Endothelial cell (in vitro differentiated cells): Measurements from ENCODE around the gene SMIM28. TPM values are rescaled to one million over a fixed set of nuclear protein-coding genes. Genes with fewer than 3 reads are reported as not detected.
A peak's percentile ranks its signal among the peaks of the same experiment; 100 is the strongest.

ENCODE experiments used
- DNase-seq: peaks from one replicate; pipeline ENCODE4 v3.0.0; 2021; ENCODE audit warnings: low spot score
- H3K27ac Mint-ChIP-seq: one replicate; pipeline ENCODE4 v1.8.0; 2021; ENCODE audit warnings: mixed read lengths, inconsistent platforms; ENCODE audit not compliant: unreplicated experiment
- H3K27me3 Mint-ChIP-seq: one replicate; pipeline ENCODE4 v1.8.0; 2021; ENCODE audit warnings: mild to moderate bottlenecking, moderate library complexity, mixed read lengths, inconsistent platforms; ENCODE audit not compliant: unreplicated experiment
- H3K36me3 Mint-ChIP-seq: one replicate; pipeline ENCODE4 v1.8.0; 2021; ENCODE audit warnings: mild to moderate bottlenecking, low read depth, mixed read lengths, inconsistent platforms; ENCODE audit not compliant: unreplicated experiment
- H3K4me1 Mint-ChIP-seq: one replicate; pipeline ENCODE4 v1.8.0; 2021; ENCODE audit warnings: mild to moderate bottlenecking, mixed read lengths, inconsistent platforms; ENCODE audit not compliant: unreplicated experiment
- H3K4me3 Mint-ChIP-seq: one replicate; pipeline ENCODE4 v1.8.0; 2021; ENCODE audit warnings: mild to moderate bottlenecking, mixed read lengths, inconsistent platforms; ENCODE audit not compliant: unreplicated experiment
- H3K9me3 Mint-ChIP-seq: one replicate; pipeline ENCODE4 v1.8.0; 2021; ENCODE audit warnings: mixed read lengths, inconsistent platforms; ENCODE audit not compliant: unreplicated experiment
- total RNA-seq: library from RNA; stranded (reverse); fragmentation: NEBNext Ultra II Directional; extraction: Animal tissue kit (Norgen Biotek cat#: 25700); gene quantifications from one replicate; pipeline ENCODE4 v1.2.1, GENCODE V29; 2021; ENCODE audit not compliant: unreplicated experiment
- TF ChIP-seq, protein P1 (sequence below): fragments of 200-600 bp; sonication (generic); IDR thresholded peaks from one replicate; pipeline ENCODE4 v1.5.0; 2021; ENCODE audit warnings: antibody characterized with exemption; ENCODE audit not compliant: unreplicated experiment

The SMIM28 gene
- total RNA-seq, 1 donor from 2014 or later, result not detected

DNA sequence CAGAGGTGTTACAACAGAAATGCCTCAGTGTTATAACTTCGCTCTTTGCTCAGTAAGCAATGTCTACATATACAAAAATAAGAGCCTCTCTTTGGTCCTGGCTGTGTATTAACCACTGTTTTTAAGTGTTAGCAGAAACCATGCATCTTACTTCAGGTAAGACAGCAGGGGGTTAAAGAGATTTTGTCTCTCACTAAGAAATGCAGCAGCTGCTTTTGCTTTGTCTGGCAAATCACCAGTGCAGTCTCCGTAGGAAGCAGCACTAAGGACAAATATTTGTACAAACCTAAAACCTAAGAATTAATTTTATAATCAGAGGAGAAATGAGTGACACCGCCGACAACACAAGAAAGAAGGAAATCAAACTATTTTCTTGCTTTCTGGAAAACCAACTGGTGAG is 758 bp downstream of the SMIM28 start:
- DNase-seq, result no peak
- Mint-ChIP-seq H3K4me3 (no peak overlapping the region), H3K36me3 (no peaks in the 10 kb centered on the region), H3K4me1 (no peaks in the 10 kb centered on the region), H3K27me3 (peaks cover 3% of the 10 kb centered on the region), H3K9me3 (no peaks in the 10 kb centered on the region), H3K27ac (no peak overlapping the region)
- TF ChIP-seq, protein P1, sequence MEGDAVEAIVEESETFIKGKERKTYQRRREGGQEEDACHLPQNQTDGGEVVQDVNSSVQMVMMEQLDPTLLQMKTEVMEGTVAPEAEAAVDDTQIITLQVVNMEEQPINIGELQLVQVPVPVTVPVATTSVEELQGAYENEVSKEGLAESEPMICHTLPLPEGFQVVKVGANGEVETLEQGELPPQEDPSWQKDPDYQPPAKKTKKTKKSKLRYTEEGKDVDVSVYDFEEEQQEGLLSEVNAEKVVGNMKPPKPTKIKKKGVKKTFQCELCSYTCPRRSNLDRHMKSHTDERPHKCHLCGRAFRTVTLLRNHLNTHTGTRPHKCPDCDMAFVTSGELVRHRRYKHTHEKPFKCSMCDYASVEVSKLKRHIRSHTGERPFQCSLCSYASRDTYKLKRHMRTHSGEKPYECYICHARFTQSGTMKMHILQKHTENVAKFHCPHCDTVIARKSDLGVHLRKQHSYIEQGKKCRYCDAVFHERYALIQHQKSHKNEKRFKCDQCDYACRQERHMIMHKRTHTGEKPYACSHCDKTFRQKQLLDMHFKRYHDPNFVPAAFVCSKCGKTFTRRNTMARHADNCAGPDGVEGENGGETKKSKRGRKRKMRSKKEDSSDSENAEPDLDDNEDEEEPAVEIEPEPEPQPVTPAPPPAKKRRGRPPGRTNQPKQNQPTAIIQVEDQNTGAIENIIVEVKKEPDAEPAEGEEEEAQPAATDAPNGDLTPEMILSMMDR, result no peak

DNA sequence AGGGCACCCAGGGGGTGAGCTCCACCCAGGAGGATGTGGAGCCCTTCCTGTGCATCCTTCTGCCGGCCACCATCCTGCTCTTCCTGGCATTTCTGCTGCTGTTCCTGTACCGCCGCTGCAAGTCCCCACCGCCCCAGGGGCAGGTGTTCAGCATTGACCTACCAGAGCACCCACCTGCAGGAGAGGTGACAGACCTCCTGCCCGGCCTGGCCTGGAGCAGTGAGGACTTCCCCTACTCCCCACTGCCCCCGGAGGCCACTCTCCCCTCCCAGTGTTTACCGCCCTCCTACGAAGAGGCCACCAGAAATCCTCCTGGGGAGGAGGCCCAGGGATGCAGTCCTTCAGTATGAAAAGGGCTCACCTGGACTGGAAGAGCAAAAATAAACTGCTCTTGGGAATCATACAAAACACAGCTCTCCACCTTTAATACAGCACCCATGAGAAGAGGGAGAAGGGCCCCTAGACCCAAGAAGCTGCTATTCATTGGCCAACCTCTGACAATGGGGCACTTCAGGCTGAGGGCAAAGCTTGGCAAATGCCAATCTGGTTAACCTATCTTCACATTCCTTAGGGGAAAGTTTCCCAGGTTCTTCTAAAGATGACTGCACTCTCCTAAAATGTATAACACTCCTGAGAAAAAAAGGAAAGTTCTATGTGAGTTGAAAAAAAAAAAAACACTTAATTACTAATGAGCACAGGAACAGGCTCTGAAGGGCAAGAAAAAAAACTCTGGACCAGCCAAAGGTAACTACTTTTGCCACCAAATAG is 5.0 kb downstream of the SMIM28 start:
- H3K27me3 Mint-ChIP-seq, result no peaks in the 10 kb centered on the region
- no peaks in the 10 kb centered on the region for H3K36me3 Mint-ChIP-seq
- no peaks in the 10 kb centered on the region for H3K9me3 Mint-ChIP-seq
- H3K4me1 Mint-ChIP-seq, result no peaks in the 10 kb centered on the region
- H3K4me3 Mint-ChIP-seq, result no peak overlapping the region
- no peak overlapping the region for H3K27ac Mint-ChIP-seq
- TF ChIP-seq, protein P1, result no peak
- peak; percentile 11 for DNase-seq

DNA sequence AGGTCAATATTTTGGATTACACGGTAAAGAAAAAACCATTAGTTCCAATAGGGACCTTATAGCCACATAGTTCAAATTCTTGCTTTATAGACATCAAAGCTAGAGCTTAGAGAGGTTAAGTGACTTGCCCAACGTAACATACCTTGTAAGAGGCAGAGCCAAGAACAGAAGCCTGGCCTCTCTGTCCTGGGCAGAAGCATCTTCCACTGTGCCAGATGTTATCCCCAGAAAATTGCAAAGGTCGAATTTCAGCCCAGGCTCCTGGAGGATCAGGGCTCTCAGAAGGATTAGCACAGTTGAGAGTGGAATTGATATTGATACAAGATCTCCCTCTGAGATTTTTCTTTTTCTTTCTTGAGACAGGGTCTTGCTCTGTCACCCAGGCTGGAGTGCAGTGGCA is 6.1 kb downstream of the SMIM28 start:
- no peak for DNase-seq
- H3K27me3 Mint-ChIP-seq, result no peaks in the 10 kb centered on the region
- H3K9me3 Mint-ChIP-seq, result no peaks in the 10 kb centered on the region
- H3K27ac Mint-ChIP-seq, result no peak overlapping the region
- no peaks in the 10 kb centered on the region for H3K4me1 Mint-ChIP-seq
- TF ChIP-seq, protein P1, result no peak
- no peak overlapping the region for H3K4me3 Mint-ChIP-seq
- no peaks in the 10 kb centered on the region for H3K36me3 Mint-ChIP-seq

DNA sequence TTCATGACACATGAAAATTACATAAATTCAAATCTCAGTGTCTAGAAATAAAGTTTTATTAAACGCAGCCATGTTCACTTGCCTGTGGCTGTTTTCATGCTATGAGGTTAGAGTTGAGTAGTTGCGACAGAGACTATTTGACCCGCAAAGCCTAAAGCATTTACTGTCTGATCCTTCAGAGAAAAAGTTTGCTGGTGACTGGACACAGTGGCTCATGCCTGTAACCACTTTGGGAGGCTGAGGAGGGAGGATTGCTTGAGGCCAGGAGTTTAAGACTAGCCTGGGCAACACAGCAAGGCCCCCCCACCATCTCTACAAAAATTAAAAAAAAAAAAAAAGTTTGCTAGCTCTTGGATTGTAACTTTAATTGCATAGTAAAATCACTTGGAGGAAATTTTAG is 9.2 kb downstream of the SMIM28 start:
- no peaks in the 10 kb centered on the region for H3K9me3 Mint-ChIP-seq
- DNase-seq, result no peak

More for the DNA sequence above, 9.2 kb downstream of the SMIM28 start:
- Mint-ChIP-seq H3K27ac (no peak overlapping the region), H3K4me1 (no peaks in the 10 kb centered on the region), H3K4me3 (no peak overlapping the region), H3K36me3 (no peaks in the 10 kb centered on the region), H3K27me3 (no peaks in the 10 kb centered on the region)
- TF ChIP-seq, protein P1, result no peak
